GM12872 (cell line): ENCODE measurements around the gene MYL12A.

Source experiments
- CTCF ChIP-seq: IDR thresholded peaks from 3 replicates; pipeline ENCODE4 v1.5.1; 2011; ENCODE audit warnings: low read depth, mild to moderate bottlenecking, low read length, moderate library complexity; ENCODE audit not compliant: insufficient read depth

The MYL12A gene

GRCh38 chr18:3261373-3262233 is 14.0 kb downstream of the MYL12A start, which contains the start of gene MYL12B:
MYL12B (plus strand) TSS chr18:3262133; CDS start chr18:3272899, 10,766 bp downstream.
- no peak for TF ChIP-seq CTCF

GRCh38 chr18:3262234-3263131 is 14.9 kb downstream of the MYL12A start:
- TF ChIP-seq CTCF, result no peak

GRCh38 chr18:3263132-3263700 is 15.6 kb downstream of the MYL12A start:
- no peak for TF ChIP-seq CTCF

GRCh38 chr18:3264362-3264761 is 16.8 kb downstream of the MYL12A start:
- TF ChIP-seq CTCF, result no peak

- no peak for TF ChIP-seq CTCF
These were observed 18.0 kb downstream of the MYL12A start for GRCh38 chr18:3265564-3266033.

- TF ChIP-seq CTCF, result no peak
These were observed 18.5 kb downstream of the MYL12A start for GRCh38 chr18:3266062-3266608.
